ENCODE data around the gene ZNF784. TPM values are rescaled to one million over a fixed set of nuclear protein-coding genes. Genes with fewer than 3 reads are reported as not detected.
"Not testable (repeated sequence)": the region's sequence is repeated elsewhere in the genome, so short reads cannot be mapped to it uniquely, and the experiment has no call there.

The ZNF784 gene
- polyA plus RNA-seq, 2 of the 4 experiments (the other 2 are of a cell fraction), result 3.5 to 6.6 TPM

DNA sequence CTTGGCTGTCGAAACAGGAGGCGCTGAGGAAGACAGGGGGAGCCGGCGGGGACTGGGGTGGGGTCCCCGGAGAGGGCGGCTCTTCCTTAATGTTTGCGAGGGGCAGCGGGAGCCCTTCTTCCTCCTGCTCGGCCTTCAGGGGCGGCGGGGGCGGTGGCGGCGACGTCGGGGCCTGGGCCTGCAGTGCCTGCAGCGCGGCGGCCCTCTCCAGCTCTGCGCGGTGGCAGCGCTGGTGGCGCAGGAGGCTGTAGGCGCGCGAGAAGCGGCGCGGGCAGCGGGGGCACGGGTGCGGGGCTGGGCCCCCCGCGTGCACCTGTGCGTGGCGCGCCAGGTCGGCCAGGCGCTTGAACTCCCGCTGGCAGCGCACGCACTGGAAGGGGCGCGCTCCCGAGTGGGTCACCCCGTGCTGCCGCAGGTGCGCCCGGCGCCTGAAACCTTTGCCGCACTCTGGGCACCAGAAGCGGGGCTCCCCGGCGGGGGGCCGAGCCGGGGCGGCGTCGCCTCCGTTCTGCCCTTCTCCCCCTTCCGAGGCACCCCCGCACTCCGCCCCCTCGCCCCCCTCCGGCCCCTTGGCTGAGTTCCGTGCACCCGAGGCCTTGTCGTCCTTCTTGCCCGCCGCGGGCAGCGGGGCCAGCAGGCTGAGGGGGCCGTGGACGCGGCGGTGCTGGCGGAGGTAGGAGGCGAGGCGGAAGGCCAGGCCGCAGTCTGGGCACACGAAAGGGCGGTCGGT is 46.2 kb downstream of the ZNF784 start:
- Histone ChIP-seq H3K4me2 (no peak overlapping the region), H3K4me1 (peaks cover 23% of the 10 kb centered on the region), H3K27ac (no peak overlapping the region), H3K9me3 (no peaks in the 10 kb centered on the region), H3K4me3 (no peak overlapping the region)
- CTCF ChIA-PET, result interaction anchor here (1.0 to 1.3 kb wide), 4 partner anchors 8 to 111 kb away, joined by 3 to 5 read pairs (median 4); partner anchors contain the start of gene ZNF865
- no peak for DNase-seq (ENCODE audit: low read depth in 1 of 2, low spot score in 1 of 2)
- POLR2A ChIA-PET, result no interaction called here
- ATAC-seq, result no peak
- FAIRE-seq, result no peak
- TF ChIP-seq CBX2 (IDR thresholded peaks at IDR 0.05; ENCODE audit: borderline replicate concordance, low read depth) (no peak), HOXB13 (CRISPR knock-in tag; IDR thresholded peaks at IDR 0.05; ENCODE audit: low read depth) (no peak), POLR2AphosphoS2 (conservative IDR thresholded peaks at IDR 0.05; ENCODE audit: low read length) (no peak), CEBPB (IDR thresholded peaks at IDR 0.05) (no peak), EHF (CRISPR knock-in tag; IDR thresholded peaks at IDR 0.05) (no peak), ZC3H11A (IDR thresholded peaks at IDR 0.05) (no peak), RNF2 (IDR thresholded peaks at IDR 0.05; ENCODE audit: borderline replicate concordance, low read depth) (no peak), SREBF2 (IDR thresholded peaks at IDR 0.05) (no peak), ZSCAN20 (CRISPR knock-in tag; IDR thresholded peaks at IDR 0.05) (no peak), ESRRA (IDR thresholded peaks at IDR 0.05; ENCODE audit: borderline replicate concordance, low read length) (no peak), CBX8 (IDR thresholded peaks at IDR 0.05) (no peak), CHD4 (IDR thresholded peaks at IDR 0.05; ENCODE audit: borderline replicate concordance) (no peak), KDM1A (IDR thresholded peaks at IDR 0.05; ENCODE audit: low read depth) (no peak), CHD2 (IDR thresholded peaks at IDR 0.05; ENCODE audit: low read length, partially characterized antibody) (no peak), KDM5A (IDR thresholded peaks at IDR 0.05) (no peak), FOSL2 (IDR thresholded peaks at IDR 0.05) (no peak), FOSL2 (CRISPR knock-in tag; IDR thresholded peaks at IDR 0.05) (no peak)
- TF ChIP-seq, protein P1, sequence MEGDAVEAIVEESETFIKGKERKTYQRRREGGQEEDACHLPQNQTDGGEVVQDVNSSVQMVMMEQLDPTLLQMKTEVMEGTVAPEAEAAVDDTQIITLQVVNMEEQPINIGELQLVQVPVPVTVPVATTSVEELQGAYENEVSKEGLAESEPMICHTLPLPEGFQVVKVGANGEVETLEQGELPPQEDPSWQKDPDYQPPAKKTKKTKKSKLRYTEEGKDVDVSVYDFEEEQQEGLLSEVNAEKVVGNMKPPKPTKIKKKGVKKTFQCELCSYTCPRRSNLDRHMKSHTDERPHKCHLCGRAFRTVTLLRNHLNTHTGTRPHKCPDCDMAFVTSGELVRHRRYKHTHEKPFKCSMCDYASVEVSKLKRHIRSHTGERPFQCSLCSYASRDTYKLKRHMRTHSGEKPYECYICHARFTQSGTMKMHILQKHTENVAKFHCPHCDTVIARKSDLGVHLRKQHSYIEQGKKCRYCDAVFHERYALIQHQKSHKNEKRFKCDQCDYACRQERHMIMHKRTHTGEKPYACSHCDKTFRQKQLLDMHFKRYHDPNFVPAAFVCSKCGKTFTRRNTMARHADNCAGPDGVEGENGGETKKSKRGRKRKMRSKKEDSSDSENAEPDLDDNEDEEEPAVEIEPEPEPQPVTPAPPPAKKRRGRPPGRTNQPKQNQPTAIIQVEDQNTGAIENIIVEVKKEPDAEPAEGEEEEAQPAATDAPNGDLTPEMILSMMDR (IDR thresholded peaks at IDR 0.05), result no peak
- TF ChIP-seq, protein P2, sequence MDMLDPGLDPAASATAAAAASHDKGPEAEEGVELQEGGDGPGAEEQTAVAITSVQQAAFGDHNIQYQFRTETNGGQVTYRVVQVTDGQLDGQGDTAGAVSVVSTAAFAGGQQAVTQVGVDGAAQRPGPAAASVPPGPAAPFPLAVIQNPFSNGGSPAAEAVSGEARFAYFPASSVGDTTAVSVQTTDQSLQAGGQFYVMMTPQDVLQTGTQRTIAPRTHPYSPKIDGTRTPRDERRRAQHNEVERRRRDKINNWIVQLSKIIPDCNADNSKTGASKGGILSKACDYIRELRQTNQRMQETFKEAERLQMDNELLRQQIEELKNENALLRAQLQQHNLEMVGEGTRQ (IDR thresholded peaks at IDR 0.05), result no peak
- WGBS (ENCODE audit: missing lambda C conversion rate), result 96% methylated on average over 72 of the region's 83 CpGs

DNA sequence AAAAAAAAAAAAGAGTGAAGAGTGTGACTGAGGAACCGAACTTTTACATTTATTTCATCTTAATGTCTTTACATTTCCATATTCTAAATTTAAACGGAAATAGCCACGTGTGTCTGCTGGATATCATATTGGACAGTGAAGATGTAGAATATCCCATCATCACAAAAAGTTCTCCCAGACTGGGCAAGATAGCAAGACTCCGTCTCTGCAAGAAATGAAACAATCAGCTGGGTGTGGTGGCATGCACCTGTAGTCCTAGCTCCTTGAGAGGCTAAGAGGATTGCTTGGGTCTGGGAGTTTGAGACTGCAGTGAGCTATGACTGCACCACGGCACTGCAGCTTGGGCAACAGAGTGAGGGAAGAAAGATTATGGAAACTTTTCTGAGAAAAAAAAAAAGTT is 47.6 kb downstream of the ZNF784 start:
- POLR2A ChIA-PET, result interaction anchor here (1.3 kb wide), 1 partner anchor 22 kb away, joined by 3 read pairs; the partner anchor contains the start of gene FIZ1
- Histone ChIP-seq H3K4me2 (no peak overlapping the region), H3K27ac (no peak overlapping the region), H3K9me3 (no peaks in the 10 kb centered on the region), H3K4me3 (no peak overlapping the region), H3K4me1 (peaks cover 13% of the 10 kb centered on the region)
- no peak for DNase-seq (ENCODE audit: low read depth in 1 of 2, low spot score in 1 of 2)
- TF ChIP-seq RCOR1 (IDR thresholded peaks at IDR 0.05; ENCODE audit: low read depth, low read length) (no peak), MAFK (IDR thresholded peaks at IDR 0.05; ENCODE audit: partially characterized antibody) (no peak), JUNB (IDR thresholded peaks at IDR 0.05) (no peak), HOXB13 (CRISPR knock-in tag; IDR thresholded peaks at IDR 0.05; ENCODE audit: low read depth) (no peak), TFCP2L1 (CRISPR knock-in tag; IDR thresholded peaks at IDR 0.05) (no peak), HDAC2 (IDR thresholded peaks at IDR 0.05) (no peak), HEYL (CRISPR knock-in tag; IDR thresholded peaks at IDR 0.05) (no peak), CHD4 (IDR thresholded peaks at IDR 0.05; ENCODE audit: borderline replicate concordance) (no peak), ZC3H11A (IDR thresholded peaks at IDR 0.05) (no peak), EP300 (IDR thresholded peaks at IDR 0.05) (no peak), CHD2 (IDR thresholded peaks at IDR 0.05; ENCODE audit: low read length, partially characterized antibody) (no peak), ZSCAN20 (CRISPR knock-in tag; IDR thresholded peaks at IDR 0.05) (no peak), EHF (CRISPR knock-in tag; IDR thresholded peaks at IDR 0.05) (no peak), SREBF2 (IDR thresholded peaks at IDR 0.05) (no peak)
- TF ChIP-seq, protein P3, sequence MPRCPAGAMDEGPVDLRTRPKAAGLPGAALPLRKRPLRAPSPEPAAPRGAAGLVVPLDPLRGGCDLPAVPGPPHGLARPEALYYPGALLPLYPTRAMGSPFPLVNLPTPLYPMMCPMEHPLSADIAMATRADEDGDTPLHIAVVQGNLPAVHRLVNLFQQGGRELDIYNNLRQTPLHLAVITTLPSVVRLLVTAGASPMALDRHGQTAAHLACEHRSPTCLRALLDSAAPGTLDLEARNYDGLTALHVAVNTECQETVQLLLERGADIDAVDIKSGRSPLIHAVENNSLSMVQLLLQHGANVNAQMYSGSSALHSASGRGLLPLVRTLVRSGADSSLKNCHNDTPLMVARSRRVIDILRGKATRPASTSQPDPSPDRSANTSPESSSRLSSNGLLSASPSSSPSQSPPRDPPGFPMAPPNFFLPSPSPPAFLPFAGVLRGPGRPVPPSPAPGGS (IDR thresholded peaks at IDR 0.05), result no peak
- TF ChIP-seq, protein P2 (IDR thresholded peaks at IDR 0.05), result no peak
- no peak for FAIRE-seq
- WGBS (ENCODE audit: missing lambda C conversion rate), result 89% methylated on average over 5 of the region's 5 CpGs
- ATAC-seq, result no peak
- CTCF ChIA-PET, result interaction anchor here (0.9 to 1.4 kb wide), 3 partner anchors 27 to 72 kb away, joined by 3 to 4 read pairs (median 3); no protein-coding TSS in a partner anchor

- FAIRE-seq; ATAC-seq; H3K4me1 ChIP-seq; H3K4me3 ChIP-seq; H3K27ac ChIP-seq; H3K9me3 ChIP-seq; POLR2A ChIA-PET; H3K4me2 ChIP-seq; DNase-seq (ENCODE audit: low read depth in 1 of 2, low spot score in 1 of 2): not testable (repeated sequence)
- CTCF ChIA-PET, result interaction anchor here (0.8 to 5.1 kb wide), 12 partner anchors 14 to 106 kb away, joined by 4 to 31 read pairs (median 5); partner anchors contain the start of gene ZNF865
- 86% methylated on average over 6 of the region's 6 CpGs for WGBS (ENCODE audit: missing lambda C conversion rate)
These were observed 50.4 kb downstream of the ZNF784 start for GRCh38 chr19:55573929-55574328.

Measured in A549 (cell line).